HG03460 (cell line): ENCODE measurements around the gene PNISR.

Source experiments
- ATAC-seq: cut with Tn5 transposase; IDR thresholded peaks from one replicate; pipeline ENCODE4 v1.9.1; 2021; ENCODE audit not compliant: unreplicated experiment

The PNISR gene

GRCh38 chr6:99348288-99349170 lies 76.6 kb downstream of the PNISR start:
- ATAC-seq: no peak
